C4-2B (cell line): ENCODE data around the gene BRAF.
"Not testable (repeated sequence)": the region's sequence is repeated elsewhere in the genome, so short reads cannot be mapped to it uniquely, and the experiment has no call there.

Experiments
- H3K27ac ChIP-seq: fragments of 450-650 bp; 2 replicates; pipeline ENCODE4 v1.5.1; 2017
- ZFX ChIP-seq: fragments of 450-650 bp; IDR thresholded peaks from 2 replicates; pipeline ENCODE4 v1.6.1; 2017
- TF ChIP-seq, protein P1 (sequence below): fragments of 450-650 bp; conservative IDR thresholded peaks from 2 replicates; pipeline ENCODE4 v1.5.1; 2017; ENCODE audit warnings: mild to moderate bottlenecking

The BRAF gene

DNA sequence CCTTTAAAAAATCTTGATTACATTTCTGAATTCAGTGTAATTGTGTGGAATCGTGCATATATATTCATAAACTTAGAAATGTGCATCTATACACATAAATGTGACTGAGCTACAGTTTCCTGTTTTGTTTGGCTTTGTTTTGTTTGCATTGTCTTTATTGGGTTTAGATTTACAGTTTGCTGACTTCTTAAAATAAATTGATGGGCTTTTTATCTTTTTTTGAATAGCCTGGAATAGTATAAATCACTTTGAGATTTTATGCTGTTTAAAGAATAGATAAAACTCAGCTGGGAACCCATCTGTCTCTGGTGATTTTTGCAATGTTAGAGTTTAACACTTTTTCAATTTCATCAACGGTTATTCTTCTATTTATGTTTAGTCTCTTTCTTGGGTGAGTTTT is 21.2 kb upstream of the BRAF start:
- no peak overlapping the region for H3K27ac ChIP-seq
- TF ChIP-seq ZFX, result no peak
- TF ChIP-seq, protein P1, sequence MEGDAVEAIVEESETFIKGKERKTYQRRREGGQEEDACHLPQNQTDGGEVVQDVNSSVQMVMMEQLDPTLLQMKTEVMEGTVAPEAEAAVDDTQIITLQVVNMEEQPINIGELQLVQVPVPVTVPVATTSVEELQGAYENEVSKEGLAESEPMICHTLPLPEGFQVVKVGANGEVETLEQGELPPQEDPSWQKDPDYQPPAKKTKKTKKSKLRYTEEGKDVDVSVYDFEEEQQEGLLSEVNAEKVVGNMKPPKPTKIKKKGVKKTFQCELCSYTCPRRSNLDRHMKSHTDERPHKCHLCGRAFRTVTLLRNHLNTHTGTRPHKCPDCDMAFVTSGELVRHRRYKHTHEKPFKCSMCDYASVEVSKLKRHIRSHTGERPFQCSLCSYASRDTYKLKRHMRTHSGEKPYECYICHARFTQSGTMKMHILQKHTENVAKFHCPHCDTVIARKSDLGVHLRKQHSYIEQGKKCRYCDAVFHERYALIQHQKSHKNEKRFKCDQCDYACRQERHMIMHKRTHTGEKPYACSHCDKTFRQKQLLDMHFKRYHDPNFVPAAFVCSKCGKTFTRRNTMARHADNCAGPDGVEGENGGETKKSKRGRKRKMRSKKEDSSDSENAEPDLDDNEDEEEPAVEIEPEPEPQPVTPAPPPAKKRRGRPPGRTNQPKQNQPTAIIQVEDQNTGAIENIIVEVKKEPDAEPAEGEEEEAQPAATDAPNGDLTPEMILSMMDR, result no peak

DNA sequence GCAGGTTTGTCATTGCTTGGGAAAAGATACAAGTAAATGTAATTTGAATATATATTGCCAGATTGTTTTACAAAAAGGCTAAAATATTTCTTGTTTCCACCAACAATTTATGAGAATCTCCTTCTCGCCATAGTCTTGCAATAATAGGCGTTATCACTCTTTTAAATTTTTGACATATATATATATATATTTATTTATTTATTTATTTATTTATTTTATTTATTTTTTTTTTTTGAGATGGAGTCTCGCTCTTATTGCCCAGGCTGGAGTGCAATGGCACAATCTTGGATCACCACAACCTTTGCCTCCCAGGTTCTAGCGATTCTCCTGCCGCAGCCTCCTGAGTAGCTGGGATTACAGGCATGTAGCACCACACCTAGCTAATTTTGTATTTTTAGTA is 17.5 kb upstream of the BRAF start:
- not testable (repeated sequence) for H3K27ac ChIP-seq

GRCh38 chr7:140940898-140941297 is 16.2 kb upstream of the BRAF start:
- H3K27ac ChIP-seq, result no peak overlapping the region
- no peak for TF ChIP-seq ZFX
- TF ChIP-seq, protein P1, result no peak

DNA sequence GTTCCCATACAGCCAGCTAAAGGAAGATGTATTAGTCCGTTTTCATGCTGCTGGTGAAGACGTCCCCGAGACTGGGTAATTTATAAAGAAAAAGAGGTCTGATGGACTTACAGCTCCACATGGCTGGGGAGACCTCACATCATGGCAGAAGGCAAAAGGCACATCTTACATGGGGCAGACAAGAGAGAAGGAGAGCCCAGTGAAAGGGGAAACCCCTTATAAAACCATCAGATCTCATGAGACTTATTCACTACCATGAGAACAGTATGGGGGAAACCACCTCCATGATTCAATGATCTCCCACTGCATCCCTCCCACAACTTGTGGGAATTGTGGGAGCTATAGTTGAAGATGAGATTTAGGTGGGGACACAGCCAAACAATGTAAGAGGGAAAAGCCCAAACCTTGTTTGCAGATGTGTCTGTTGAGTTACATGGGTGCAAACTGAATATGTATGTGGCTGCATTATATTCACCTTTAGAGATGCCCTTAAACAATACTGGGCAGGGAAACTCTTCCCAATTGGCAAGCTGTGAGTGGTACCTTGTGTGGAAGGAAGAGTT is 13.1 kb upstream of the BRAF start:
- TF ChIP-seq, protein P1, result no peak
- no peak for TF ChIP-seq ZFX
- no peak overlapping the region for H3K27ac ChIP-seq

GRCh38 chr7:140928491-140929309 is 4.0 kb upstream of the BRAF start:
- no peak overlapping the region for H3K27ac ChIP-seq
- no peak for TF ChIP-seq ZFX
- TF ChIP-seq, protein P1, result no peak

- not testable (repeated sequence) for H3K27ac ChIP-seq
Observed at GRCh38 chr7:140927945-140928344, 3.2 kb upstream of the BRAF start.

GRCh38 chr7:140927351-140927750 is 2.6 kb upstream of the BRAF start:
- no peak overlapping the region for H3K27ac ChIP-seq
- no peak for TF ChIP-seq ZFX
- TF ChIP-seq, protein P1, result no peak

DNA sequence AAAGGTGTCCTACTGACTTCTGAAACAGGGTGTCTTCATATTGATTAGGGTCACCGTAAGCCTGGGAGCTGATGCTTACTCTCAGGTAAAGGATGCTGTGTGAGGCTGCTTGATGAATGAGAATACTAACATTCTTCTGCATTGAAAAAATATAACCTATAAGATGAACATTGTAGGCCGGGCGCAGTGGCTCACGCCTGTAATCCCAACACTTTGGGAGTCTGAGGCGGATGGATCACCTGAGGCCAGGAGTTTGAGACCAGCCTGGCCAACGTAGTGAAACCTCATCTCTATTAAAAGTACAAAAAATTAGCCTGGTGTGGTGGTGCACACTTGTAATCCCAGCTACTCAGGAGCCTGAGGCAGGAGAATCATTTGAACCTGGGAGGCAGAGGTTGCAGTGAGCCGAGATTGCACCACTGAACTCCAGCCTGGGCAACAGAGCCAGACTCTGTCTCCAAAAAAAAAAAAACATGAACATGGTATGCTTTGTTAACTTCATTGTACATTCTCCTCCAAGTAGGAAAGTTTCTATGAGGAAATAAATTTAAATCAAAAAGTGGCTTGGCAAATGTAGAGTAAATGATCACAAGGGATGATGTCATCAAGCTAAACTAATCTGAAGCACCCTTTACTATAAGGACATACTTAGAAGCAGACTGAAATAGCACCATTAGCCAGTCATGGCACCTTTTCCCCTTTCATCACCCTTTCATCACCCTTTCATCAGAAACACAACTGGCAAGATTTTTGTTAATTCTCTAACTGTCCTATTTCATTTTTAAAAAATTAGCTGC is 1.5 kb upstream of the BRAF start:
- TF ChIP-seq, protein P1, result no peak
- no peak for TF ChIP-seq ZFX
- no peak overlapping the region for H3K27ac ChIP-seq
